ENCODE measurements around the gene HPCAL1. TPM values are rescaled to one million over a fixed set of nuclear protein-coding genes. Genes with fewer than 3 reads are reported as not detected.

HPCAL1 gene
- polyA plus RNA-seq, 3 donors = 82.1 to 99.5 (median 98.0) TPM

DNA sequence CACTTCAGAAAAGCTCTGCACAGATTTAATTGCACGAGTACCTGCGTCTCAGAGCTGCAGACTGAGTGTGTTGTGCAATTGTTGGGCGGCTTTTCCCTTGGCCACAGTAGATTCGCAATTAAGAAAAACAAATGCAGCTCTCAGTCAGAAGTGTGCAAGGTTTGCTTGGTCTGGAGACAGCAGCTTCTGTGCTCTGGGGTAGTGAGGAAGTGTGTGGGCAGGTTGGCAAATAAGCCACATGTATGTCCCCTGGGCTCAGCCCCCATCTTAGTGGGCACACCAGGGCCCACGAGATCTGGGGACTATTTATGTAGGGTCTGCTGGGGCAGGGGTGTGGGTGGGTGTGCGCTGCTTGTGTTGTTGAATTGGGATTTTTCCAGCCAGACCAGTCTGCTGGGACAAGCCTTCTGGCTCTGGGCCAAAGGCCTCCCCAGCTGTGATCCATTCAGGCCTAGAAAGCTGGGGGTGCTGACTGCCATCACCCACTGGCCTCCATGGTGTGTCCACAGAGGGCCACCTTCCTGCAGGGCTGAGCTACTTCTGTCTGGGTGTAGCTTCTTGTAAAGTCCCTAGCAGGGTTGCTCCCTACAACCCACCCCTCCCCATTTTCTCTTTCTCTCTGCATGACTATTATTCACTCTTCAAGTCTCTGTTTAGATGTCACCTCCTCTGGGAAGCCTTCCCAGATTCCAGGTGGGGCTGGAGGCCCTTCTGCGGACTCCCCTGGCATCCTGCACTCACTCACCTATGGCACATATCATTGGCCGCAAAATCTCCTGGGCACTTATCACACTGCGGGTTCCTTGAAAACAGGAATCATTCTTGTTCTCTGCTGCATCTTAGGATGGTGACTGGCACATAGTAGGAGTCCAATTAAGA lies 77.6 kb downstream of the HPCAL1 start:
- peak overlapping the region; percentile 28 for H3K4me2 ChIP-seq (replicated peaks; ENCODE audit: extremely low read depth, low read length, poor library complexity, severe bottlenecking)
- peaks cover 93% of the 10 kb centered on the region for H3K79me2 ChIP-seq (ENCODE audit: insufficient read depth, low read length)
- TF ChIP-seq, protein P1, sequence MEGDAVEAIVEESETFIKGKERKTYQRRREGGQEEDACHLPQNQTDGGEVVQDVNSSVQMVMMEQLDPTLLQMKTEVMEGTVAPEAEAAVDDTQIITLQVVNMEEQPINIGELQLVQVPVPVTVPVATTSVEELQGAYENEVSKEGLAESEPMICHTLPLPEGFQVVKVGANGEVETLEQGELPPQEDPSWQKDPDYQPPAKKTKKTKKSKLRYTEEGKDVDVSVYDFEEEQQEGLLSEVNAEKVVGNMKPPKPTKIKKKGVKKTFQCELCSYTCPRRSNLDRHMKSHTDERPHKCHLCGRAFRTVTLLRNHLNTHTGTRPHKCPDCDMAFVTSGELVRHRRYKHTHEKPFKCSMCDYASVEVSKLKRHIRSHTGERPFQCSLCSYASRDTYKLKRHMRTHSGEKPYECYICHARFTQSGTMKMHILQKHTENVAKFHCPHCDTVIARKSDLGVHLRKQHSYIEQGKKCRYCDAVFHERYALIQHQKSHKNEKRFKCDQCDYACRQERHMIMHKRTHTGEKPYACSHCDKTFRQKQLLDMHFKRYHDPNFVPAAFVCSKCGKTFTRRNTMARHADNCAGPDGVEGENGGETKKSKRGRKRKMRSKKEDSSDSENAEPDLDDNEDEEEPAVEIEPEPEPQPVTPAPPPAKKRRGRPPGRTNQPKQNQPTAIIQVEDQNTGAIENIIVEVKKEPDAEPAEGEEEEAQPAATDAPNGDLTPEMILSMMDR (IDR thresholded peaks at IDR 0.05) = no peak
- H2AFZ ChIP-seq (ENCODE audit: insufficient read depth, low read depth, low read length, poor library complexity, severe bottlenecking) = no peak overlapping the region
- peaks cover 89% of the 10 kb centered on the region for H3K4me1 Mint-ChIP-seq
- no peaks in the 10 kb centered on the region for H3K9me3 ChIP-seq (replicated peaks in 1 of 2; ENCODE audit: control insufficient read depth in 1 of 2, insufficient read depth in 1 of 2, low read length in 2 of 2)
- peaks cover 79 to 85% of the 10 kb centered on the region in 2 donors for H3K4me1 ChIP-seq (ENCODE audit: control insufficient read depth in 1 of 2, insufficient read depth in 2 of 2, low read length in 2 of 2)
- peaks cover 0 to 2% (median 2%) of the 10 kb centered on the region in 3 donors for H3K27me3 Mint-ChIP-seq (ENCODE audit: low read depth in 3 of 3)
- H3K9me3 Mint-ChIP-seq = peaks cover 0 to 2% (median 0%) of the 10 kb centered on the region in 7 donors
- H3K27ac Mint-ChIP-seq = peak overlapping the region; percentile 16 to 82 (median 60)
- H3K4me3 ChIP-seq (replicated peaks in 1 of 3; ENCODE audit: low read depth in 2 of 3, low read length in 3 of 3) = peak overlapping the region in 1 of 3 experiments; percentile 1
- peaks cover 99% of the 10 kb centered on the region for H4K20me1 ChIP-seq (ENCODE audit: insufficient read depth, low read length)
- DNase-seq = peak in 2 of 3 donors; percentile 36 to 37
- peaks cover 9 to 21% of the 10 kb centered on the region in 2 donors for H3K36me3 Mint-ChIP-seq
- intact Hi-C loops (cut with micrococcal nuclease) = no loop called here
- H3K27me3 ChIP-seq (ENCODE audit: control insufficient read depth in 2 of 2, insufficient read depth in 2 of 2, low read length in 2 of 2) = no peaks in the 10 kb centered on the region
- no peak overlapping the region for H3K9ac ChIP-seq (ENCODE audit: insufficient read depth, low read length, poor library complexity, severe bottlenecking)
- WGBS (ENCODE audit: insufficient coverage) = 14% methylated on average over 5 of the region's 9 CpGs
- no peaks in the 10 kb centered on the region for H3K36me3 ChIP-seq (replicated peaks in 1 of 2; ENCODE audit: control insufficient read depth in 1 of 2, insufficient read depth in 2 of 2, low read length in 2 of 2)
- no peak overlapping the region for H3K4me3 Mint-ChIP-seq
- H3K27ac ChIP-seq (ENCODE audit: low read depth in 1 of 2, low read length in 2 of 2) = peak overlapping the region; percentile 31 to 49

DNA sequence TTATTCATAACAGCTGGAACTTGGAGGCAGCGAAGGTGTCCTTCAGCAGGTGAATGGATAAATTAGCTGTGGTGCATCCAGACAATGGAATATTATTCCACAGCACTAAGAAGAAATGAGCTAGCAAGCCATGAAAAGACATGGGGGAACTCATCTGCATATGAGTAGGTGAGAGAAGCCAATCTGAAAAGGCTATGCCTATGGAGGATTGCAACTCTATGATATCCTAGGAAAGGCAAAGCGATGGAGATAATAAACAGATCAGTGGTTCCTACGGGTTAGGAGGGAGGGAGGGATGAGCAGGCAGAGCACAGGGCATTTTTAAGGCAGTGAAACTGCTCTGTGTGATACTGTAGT lies 79.3 kb downstream of the HPCAL1 start:
- Histone ChIP-seq H2AFZ (ENCODE audit: insufficient read depth, low read depth, low read length, poor library complexity, severe bottlenecking) (no peak overlapping the region), H3K4me2 (replicated peaks; ENCODE audit: extremely low read depth, low read length, poor library complexity, severe bottlenecking) (peak overlapping the region; percentile 79), H3K79me2 (ENCODE audit: insufficient read depth, low read length) (peaks cover 93% of the 10 kb centered on the region), H3K4me3 (replicated peaks in 1 of 3; ENCODE audit: low read depth in 2 of 3, low read length in 3 of 3) (peak overlapping the region in 1 of 3 experiments; percentile 59), H3K9me3 (replicated peaks in 1 of 2; ENCODE audit: control insufficient read depth in 1 of 2, insufficient read depth in 1 of 2, low read length in 2 of 2) (no peaks in the 10 kb centered on the region), H3K4me1 (ENCODE audit: control insufficient read depth in 1 of 2, insufficient read depth in 2 of 2, low read length in 2 of 2) (peaks cover 90 to 98% of the 10 kb centered on the region in 2 donors), H3K27ac (ENCODE audit: low read depth in 1 of 2, low read length in 2 of 2) (peak overlapping the region in 1 of 2 donors; percentile 59), H3K36me3 (replicated peaks in 1 of 2; ENCODE audit: control insufficient read depth in 1 of 2, insufficient read depth in 2 of 2, low read length in 2 of 2) (no peaks in the 10 kb centered on the region), H3K27me3 (ENCODE audit: control insufficient read depth in 2 of 2, insufficient read depth in 2 of 2, low read length in 2 of 2) (no peaks in the 10 kb centered on the region), H4K20me1 (ENCODE audit: insufficient read depth, low read length) (peaks cover 99% of the 10 kb centered on the region), H3K9ac (ENCODE audit: insufficient read depth, low read length, poor library complexity, severe bottlenecking) (peak overlapping the region; percentile 19)
- peak overlapping the region; percentile 58 to 90 (median 82) for H3K27ac Mint-ChIP-seq
- H3K4me3 Mint-ChIP-seq = peak overlapping the region in 1 of 2 donors; percentile 85
- peaks cover 0 to 2% (median 2%) of the 10 kb centered on the region in 3 donors for H3K27me3 Mint-ChIP-seq (ENCODE audit: low read depth in 3 of 3)
- no CpG with 5 or more reads among the region's 3 CpGs for WGBS (ENCODE audit: insufficient coverage)
- intact Hi-C loops (cut with micrococcal nuclease) = loop anchor here in 1 of 2 donors (2.0 kb wide), 1 partner anchor 27 kb away; no protein-coding TSS in a partner anchor
- H3K36me3 Mint-ChIP-seq = peaks cover 11 to 22% of the 10 kb centered on the region in 2 donors
- peaks cover 0 to 2% (median 0%) of the 10 kb centered on the region in 7 donors for H3K9me3 Mint-ChIP-seq
- TF ChIP-seq, protein P1 (IDR thresholded peaks at IDR 0.05) = no peak
- peaks cover 97% of the 10 kb centered on the region for H3K4me1 Mint-ChIP-seq
- DNase-seq = no peak
